Endothelial cell of umbilical vein (primary cell): Measurements from ENCODE around the gene HOXB4. TPM values are rescaled to one million over a fixed set of nuclear protein-coding genes. Genes with fewer than 3 reads are reported as not detected.
A peak's percentile ranks its signal among the peaks of the same experiment; 100 is the strongest.

Experiments used
- BruUV-seq: library from RNA; stranded (reverse); fragments of 400-500 nt; replicated peaks from 2 replicates; lab custom pipeline; 2021; lab: Mats Ljungman, UMichigan
- CTCF ChIA-PET: fragments of 300-600, 350-600 bp; sonication (Branson Sonifier 250); formaldehyde crosslinking; loops from one replicate; lab custom pipeline; 2021; ENCODE audit warnings: antibody characterized with exemption, inconsistent platforms; lab: Charles Lee
- POLR2A ChIA-PET: fragments of 300-600, 350-600 bp; sonication (Branson Sonifier 250); formaldehyde crosslinking; loops from one replicate; lab custom pipeline; 2021; ENCODE audit warnings: antibody characterized with exemption, inconsistent platforms; lab: Charles Lee
- DNase-seq: peaks from one replicate; pipeline ENCODE4 v3.0.0-alpha.2; 2011; ENCODE audit warnings: low read depth, low spot score
- FAIRE-seq: peaks from 2 replicates; lab custom pipeline; 2011; peaks lifted over from hg19 to GRCh38; lab: Jason Lieb, UNC
- H2AFZ ChIP-seq: 2 replicates; pipeline ENCODE4 v1.6.0; 2012; ENCODE audit warnings: low read depth, low read length, control low read depth, inconsistent platforms
- H3K27ac ChIP-seq: 2 replicates; pipeline ENCODE4 v1.5.1; 2011; ENCODE audit warnings: low read depth, mild to moderate bottlenecking, control low read depth, low read length, moderate library complexity; ENCODE audit not compliant: insufficient read depth
- H3K27me3 ChIP-seq, 2 experiments: 2 replicates each; pipeline versions ENCODE4 v1.6.0 to v1.6.1; 2011; ENCODE audit warnings: low read length in 2 of 2, mixed read lengths in 1 of 2; ENCODE audit not compliant: control insufficient read depth in 2 of 2, insufficient read depth in 2 of 2
- H3K36me3 ChIP-seq, 2 experiments: 2 replicates in 1 of 2; 3 replicates in 1 of 2; pipeline ENCODE4 v1.5.1; 2011; ENCODE audit warnings: low read length in 2 of 2, mild to moderate bottlenecking in 1 of 2, moderate library complexity in 1 of 2; ENCODE audit not compliant: control insufficient read depth in 2 of 2, insufficient read depth in 2 of 2; ENCODE audit errors: extremely low read depth in 1 of 2
- H3K4me1 ChIP-seq: 3 replicates; pipeline ENCODE4 v1.5.1; 2011; ENCODE audit warnings: mild to moderate bottlenecking, low read length; ENCODE audit not compliant: control insufficient read depth, insufficient read depth; ENCODE audit errors: extremely low read depth
- H3K4me2 ChIP-seq: 2 replicates; pipeline ENCODE4 v1.6.1; 2011; ENCODE audit warnings: low read length, control low read depth, mixed read lengths; ENCODE audit not compliant: insufficient read depth
- H3K4me3 ChIP-seq, 3 experiments: fragments of 200-600 bp in 1 of 3; sonication (generic), shearing (Covaris generic) in 1 of 3; replicated peaks in 1 of 3; 2 replicates each; pipeline ENCODE4 v1.5.1; 2011 to 2016; ENCODE audit warnings: control low read depth in 3 of 3, low read length in 3 of 3, mild to moderate bottlenecking in 2 of 3, inconsistent platforms in 1 of 3, low read depth in 1 of 3, moderate library complexity in 1 of 3; ENCODE audit not compliant: insufficient read depth in 1 of 3
- H3K79me2 ChIP-seq: 2 replicates; pipeline ENCODE4 v1.6.0; 2012; ENCODE audit warnings: low read length, inconsistent platforms; ENCODE audit not compliant: control insufficient read depth, insufficient read depth
- H3K9ac ChIP-seq: replicated peaks from 2 replicates; pipeline ENCODE3; 2011; ENCODE audit warnings: low read length, control low read depth; ENCODE audit not compliant: insufficient read depth; ENCODE audit errors: extremely low read depth
- H3K9me1 ChIP-seq: replicated peaks from 3 replicates; pipeline ENCODE4 v1.6.0; 2011; ENCODE audit warnings: mild to moderate bottlenecking, low read length; ENCODE audit not compliant: control insufficient read depth, insufficient read depth; ENCODE audit errors: extremely low read depth
- H3K9me3 ChIP-seq: replicated peaks from 2 replicates; pipeline ENCODE4 v1.5.1; 2012; ENCODE audit warnings: low read length, inconsistent platforms; ENCODE audit not compliant: control insufficient read depth, insufficient read depth
- H4K20me1 ChIP-seq: replicated peaks from 2 replicates; pipeline ENCODE3; 2011; ENCODE audit warnings: mild to moderate bottlenecking, low read length; ENCODE audit not compliant: control insufficient read depth, insufficient read depth; ENCODE audit errors: extremely low read depth
- EZH2 ChIP-seq: IDR thresholded peaks from 2 replicates; pipeline ENCODE4 v1.6.1; 2012; ENCODE audit warnings: borderline replicate concordance, low read depth, mild to moderate bottlenecking, moderate library complexity, low read length, inconsistent platforms; ENCODE audit not compliant: severe bottlenecking
- FOS ChIP-seq: IDR thresholded peaks from 2 replicates; pipeline ENCODE4 v1.6.1; 2011; ENCODE audit warnings: mild to moderate bottlenecking, low read length, moderate library complexity, borderline replicate concordance; ENCODE audit not compliant: insufficient read depth
- GATA2 ChIP-seq: IDR thresholded peaks from 2 replicates; pipeline ENCODE4 v1.7.0; 2011; ENCODE audit warnings: low read depth, mild to moderate bottlenecking, moderate library complexity, mixed read lengths, low read length; ENCODE audit not compliant: insufficient read length, insufficient read depth
- JUN ChIP-seq: IDR thresholded peaks from 2 replicates; pipeline ENCODE4 v1.6.1; 2011; ENCODE audit warnings: borderline replicate concordance, low read depth; ENCODE audit not compliant: insufficient read length, insufficient read depth
- MYC ChIP-seq: IDR thresholded peaks from one replicate; pipeline ENCODE4 v1.6.1; 2011; ENCODE audit warnings: mild to moderate bottlenecking, low read depth, low read length
- POLR2A ChIP-seq: IDR thresholded peaks from 2 replicates; pipeline ENCODE4 v1.6.1; 2012; ENCODE audit warnings: low read depth, mild to moderate bottlenecking, control low read depth, low read length
- POLR2AphosphoS5 ChIP-seq: IDR thresholded peaks from 2 replicates; pipeline ENCODE4 v1.6.1; 2012; ENCODE audit warnings: low read depth, mild to moderate bottlenecking, control low read depth, low read length, moderate library complexity; ENCODE audit not compliant: insufficient read depth
- dilution Hi-C: fragments of 300-500 bp; cut with MboI; formaldehyde crosslinking; loops from one replicate; pipeline ENCODE4 v1.15.0; 2019; ENCODE audit warnings: low sequenced_read_pairs; ENCODE audit not compliant: extremely low pct_ligation_motif_present
- intact Hi-C: fragments of 100-400 bp; cut with micrococcal nuclease; formaldehyde crosslinking; loops from one replicate; pipeline ENCODE4 v1.10.0; 2022
- polyA plus RNA-seq, 4 experiments: library from polyadenylated mRNA; depleted of rRNA in 3 of 4; stranded (reverse) in 3 of 4; unstranded in 1 of 4; fragments of >200 nt; gene quantifications; 2 replicates each; pipeline versions ENCODE4 v1.2.1 to v1.2.3, GENCODE V29; 2011 to 2012; ENCODE audit warnings: missing spikeins in 1 of 4
- total RNA-seq: library from RNA; stranded (reverse); gene quantifications from 2 replicates; pipeline ENCODE4 v1.2.3, GENCODE V29; 2021
- TF ChIP-seq, protein P1 (sequence below): IDR thresholded peaks from 2 replicates; pipeline ENCODE4 v1.6.1; 2011; ENCODE audit not compliant: insufficient read depth, insufficient read length
- TF ChIP-seq, protein P2 (sequence below), 2 donors: IDR thresholded peaks; 1 replicate in 1 of 2; 2 replicates in 1 of 2; pipeline ENCODE4 v1.5.1; 2011; ENCODE audit warnings: low read length in 2 of 2, mild to moderate bottlenecking in 2 of 2, moderate library complexity in 2 of 2, control low read depth in 1 of 2, inconsistent platforms in 1 of 2, low read depth in 1 of 2; ENCODE audit not compliant: insufficient read depth in 1 of 2; ENCODE audit errors: extremely low read depth in 1 of 2

HOXB4 gene
- total and polyA plus RNA-seq, 2 donors (not counting 3 experiments of a cell fraction or from before 2014, with no cell fraction given): 4.6 to 13.1 TPM

DNA sequence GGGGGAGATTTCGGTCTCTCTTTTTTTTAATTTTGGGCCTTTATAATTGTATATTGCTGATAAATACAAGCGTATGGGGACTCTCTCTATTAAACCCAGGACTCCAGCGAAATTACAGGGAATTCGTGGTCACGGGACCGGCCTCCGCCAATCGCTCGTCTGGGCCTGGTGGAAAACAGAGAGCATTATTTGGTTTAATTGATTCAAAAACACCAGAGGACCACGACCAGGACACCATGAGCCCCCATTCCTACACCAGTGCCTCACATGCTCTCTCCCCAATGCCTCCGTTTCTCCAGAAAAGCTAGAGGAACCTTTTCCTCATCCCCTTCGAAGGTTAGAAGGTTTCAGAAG, 33.2 kb downstream of the HOXB4 start, which contains the start of gene HOXB2:
HOXB2 (minus strand) TSS at position 88 of the 354 bp plus-strand sequence. CDS start 198 bp downstream, outside the sequence.
- peak within 1 kb of the TSS; percentile 26 for H2AFZ ChIP-seq
- H3K9ac ChIP-seq: peak within 1 kb of the TSS; percentile 91
- peaks cover 2 to 3% of the 10 kb centered on the region in 2 experiments for H3K36me3 ChIP-seq
- H3K9me1 ChIP-seq: no peaks in the 10 kb centered on the region
- CTCF ChIA-PET: no interaction called here
- intact Hi-C loops (loop anchor here (1.0 to 2.0 kb wide), 2 partner anchors 8 to 24 kb away; no protein-coding TSS in a partner anchor), dilution Hi-C loops (no loop called here)
- peak within 1 kb of the TSS; percentile 77 for H3K27ac ChIP-seq
- H4K20me1 ChIP-seq: no peaks in the 10 kb centered on the region
- BruUV-seq: TSS peak; percentile 10
- H3K4me3 ChIP-seq: peak within 1 kb of the TSS; percentile 88 to 99 (median 97)
- H3K27me3 ChIP-seq: no peaks in the 10 kb centered on the region
- DNase-seq (peak; percentile 78), FAIRE-seq (peak; percentile 89)
- peak within 1 kb of the TSS; percentile 78 for H3K4me2 ChIP-seq
- no peaks in the 10 kb centered on the region for H3K9me3 ChIP-seq
- TF ChIP-seq, protein P1, sequence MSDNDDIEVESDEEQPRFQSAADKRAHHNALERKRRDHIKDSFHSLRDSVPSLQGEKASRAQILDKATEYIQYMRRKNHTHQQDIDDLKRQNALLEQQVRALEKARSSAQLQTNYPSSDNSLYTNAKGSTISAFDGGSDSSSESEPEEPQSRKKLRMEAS: peak; percentile 3
- TF ChIP-seq EZH2: no peak
- no peak for TF ChIP-seq POLR2A
- H3K4me1 ChIP-seq: peaks cover 49% of the 10 kb centered on the region
- POLR2A ChIA-PET: no interaction called here
- peaks cover 57% of the 10 kb centered on the region for H3K79me2 ChIP-seq

DNA sequence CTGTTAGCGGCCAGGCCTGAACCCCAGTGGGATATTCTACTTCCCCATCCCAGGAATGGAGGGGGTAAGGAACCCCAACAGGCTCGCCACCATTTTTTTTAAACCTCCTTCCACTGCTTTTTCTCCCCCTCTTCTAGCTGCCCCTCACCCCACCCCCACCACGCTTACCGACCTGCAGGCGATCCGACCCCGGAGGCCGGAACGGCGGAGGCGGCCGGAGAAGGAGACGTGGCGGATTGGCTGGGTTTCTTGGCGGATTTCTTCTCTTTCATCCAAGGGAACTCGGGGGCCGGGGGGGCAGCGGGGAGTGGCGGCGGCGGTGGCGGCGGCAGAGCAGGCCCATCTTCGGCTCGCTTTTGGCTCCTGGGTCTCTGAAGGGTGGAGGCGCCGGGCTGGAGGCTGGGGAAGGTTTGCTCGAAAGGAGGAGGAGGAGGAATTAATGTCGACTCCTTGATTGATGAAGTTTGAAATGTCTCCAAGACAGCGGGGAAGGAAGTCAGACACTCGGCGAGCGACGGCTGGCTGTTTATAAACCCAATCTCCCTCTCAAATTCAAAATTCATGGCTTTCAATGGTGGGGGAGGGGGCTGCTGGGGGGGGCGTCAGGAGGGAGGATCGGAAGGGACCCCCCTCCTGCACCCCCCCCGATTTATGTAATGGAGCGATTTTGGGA, 33.7 kb downstream of the HOXB4 start:
- TSS peak; percentile 23 for BruUV-seq
- DNase-seq (peak; percentile 87), FAIRE-seq (peak; percentile 80)
- H3K9me1 ChIP-seq: no peaks in the 10 kb centered on the region
- POLR2A ChIA-PET: no interaction called here
- peak overlapping the region; percentile 78 for H3K4me2 ChIP-seq
- intact Hi-C loops (loop anchor here (1.0 to 2.0 kb wide), 4 partner anchors 9 to 36 kb away; no protein-coding TSS in a partner anchor), dilution Hi-C loops (no loop called here)
- peak overlapping the region; percentile 91 for H3K9ac ChIP-seq
- TF ChIP-seq, protein P2, sequence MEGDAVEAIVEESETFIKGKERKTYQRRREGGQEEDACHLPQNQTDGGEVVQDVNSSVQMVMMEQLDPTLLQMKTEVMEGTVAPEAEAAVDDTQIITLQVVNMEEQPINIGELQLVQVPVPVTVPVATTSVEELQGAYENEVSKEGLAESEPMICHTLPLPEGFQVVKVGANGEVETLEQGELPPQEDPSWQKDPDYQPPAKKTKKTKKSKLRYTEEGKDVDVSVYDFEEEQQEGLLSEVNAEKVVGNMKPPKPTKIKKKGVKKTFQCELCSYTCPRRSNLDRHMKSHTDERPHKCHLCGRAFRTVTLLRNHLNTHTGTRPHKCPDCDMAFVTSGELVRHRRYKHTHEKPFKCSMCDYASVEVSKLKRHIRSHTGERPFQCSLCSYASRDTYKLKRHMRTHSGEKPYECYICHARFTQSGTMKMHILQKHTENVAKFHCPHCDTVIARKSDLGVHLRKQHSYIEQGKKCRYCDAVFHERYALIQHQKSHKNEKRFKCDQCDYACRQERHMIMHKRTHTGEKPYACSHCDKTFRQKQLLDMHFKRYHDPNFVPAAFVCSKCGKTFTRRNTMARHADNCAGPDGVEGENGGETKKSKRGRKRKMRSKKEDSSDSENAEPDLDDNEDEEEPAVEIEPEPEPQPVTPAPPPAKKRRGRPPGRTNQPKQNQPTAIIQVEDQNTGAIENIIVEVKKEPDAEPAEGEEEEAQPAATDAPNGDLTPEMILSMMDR (IDR thresholded peaks at IDR 0.05; ENCODE audit: extremely low read depth in 1 of 2, insufficient read depth in 1 of 2, low read depth in 1 of 2, low read length in 2 of 2): no peak
- TF ChIP-seq EZH2 (no peak), GATA2 (no peak), POLR2AphosphoS5 (peak; percentile 47), FOS (no peak), MYC (no peak), JUN (no peak), POLR2A (peak; percentile 19)
- TF ChIP-seq, protein P1: no peak
- H3K27ac ChIP-seq: peak overlapping the region; percentile 77
- H4K20me1 ChIP-seq: no peaks in the 10 kb centered on the region
- no peaks in the 10 kb centered on the region for H3K36me3 ChIP-seq
- peaks cover 49% of the 10 kb centered on the region for H3K4me1 ChIP-seq
- no peaks in the 10 kb centered on the region for H3K9me3 ChIP-seq
- H3K4me3 ChIP-seq: peak overlapping the region; percentile 88 to 99 (median 97)
- H3K79me2 ChIP-seq: peaks cover 54% of the 10 kb centered on the region
- CTCF ChIA-PET: interaction anchor here (1.0 to 1.9 kb wide), 4 partner anchors 11 to 328 kb away, joined by 4 to 6 read pairs (median 4); no protein-coding TSS in a partner anchor
- no peak overlapping the region for H2AFZ ChIP-seq
- H3K27me3 ChIP-seq: no peaks in the 10 kb centered on the region
